Activated CD8-positive, alpha-beta memory T cell treated with anti-CD3 and anti-CD28 coated beads, Interleukin-2, amount 50 U/mL, for 1 hour (primary cell): ENCODE data around the gene TUNAR.

Experiments
- DNase-seq: peaks from one replicate; pipeline ENCODE4 v3.0.0-alpha.2; 2020; ENCODE audit errors: extremely low read depth

TUNAR gene

DNA sequence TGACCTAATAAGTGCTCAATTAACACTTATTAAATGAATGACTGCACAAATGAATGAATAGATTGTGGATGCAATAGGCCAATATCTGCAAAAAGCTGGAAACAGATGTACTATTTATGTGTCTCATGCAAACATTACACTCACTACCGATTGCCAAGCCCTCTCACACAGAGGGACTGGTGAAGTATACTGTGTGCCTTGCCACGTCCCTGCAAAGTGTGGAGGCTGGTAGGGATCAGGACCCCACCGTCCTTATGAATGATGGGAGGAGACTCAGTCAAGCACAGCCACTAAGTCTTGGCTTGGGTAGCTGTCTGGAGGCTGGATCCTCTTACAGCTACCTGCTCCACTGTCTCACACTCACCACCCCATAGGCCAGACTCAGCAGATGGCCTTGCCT, 3.9 kb upstream of the TUNAR start:
- DNase-seq = no peak

DNA sequence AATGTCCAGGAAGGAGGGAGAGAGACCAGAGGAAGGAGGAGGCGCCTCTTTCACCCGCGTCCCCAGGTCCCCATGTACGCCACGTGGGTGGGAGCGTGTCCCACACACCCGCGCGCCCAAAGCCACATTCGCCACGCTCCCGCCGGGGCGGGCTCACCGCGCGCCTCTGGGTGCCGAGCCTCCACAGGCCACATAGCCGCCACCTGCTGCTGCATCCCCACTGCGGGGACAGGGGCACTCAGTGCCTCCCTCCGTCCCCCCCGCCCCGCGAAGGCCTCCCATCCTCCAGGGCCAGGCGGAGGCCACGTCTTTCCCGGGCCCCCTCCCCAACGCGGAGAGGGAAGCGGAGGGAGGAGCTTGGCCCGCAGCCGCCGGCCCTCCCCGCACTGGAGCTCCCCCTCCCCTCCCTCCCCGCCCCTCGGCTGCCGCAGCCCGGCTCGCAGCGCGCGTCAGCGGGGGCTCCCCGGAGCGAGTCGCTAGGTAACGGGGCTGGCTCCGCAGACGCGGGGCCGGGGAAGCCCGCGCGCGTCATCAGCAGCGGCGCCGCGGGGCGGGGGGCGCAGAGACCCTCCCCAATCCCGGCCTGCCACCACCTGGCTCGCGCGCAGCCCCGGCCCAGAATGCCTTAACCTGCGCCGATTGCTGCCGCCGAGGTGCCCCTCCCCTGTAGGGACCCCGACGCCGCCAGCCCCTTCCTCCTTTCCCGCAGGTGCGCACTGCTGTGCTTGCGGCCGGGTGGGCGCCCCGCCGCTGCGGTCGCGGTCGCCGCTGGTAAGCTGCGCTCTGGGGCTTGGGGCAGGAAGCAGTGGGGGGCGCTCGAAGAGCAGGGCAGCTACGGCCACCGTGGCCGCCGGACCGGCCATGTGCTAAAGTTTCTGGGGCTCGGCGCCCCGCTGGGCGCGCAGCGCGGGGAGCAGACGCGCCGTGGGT, 536 bp upstream of the TUNAR start:
- DNase-seq = no peak

DNA sequence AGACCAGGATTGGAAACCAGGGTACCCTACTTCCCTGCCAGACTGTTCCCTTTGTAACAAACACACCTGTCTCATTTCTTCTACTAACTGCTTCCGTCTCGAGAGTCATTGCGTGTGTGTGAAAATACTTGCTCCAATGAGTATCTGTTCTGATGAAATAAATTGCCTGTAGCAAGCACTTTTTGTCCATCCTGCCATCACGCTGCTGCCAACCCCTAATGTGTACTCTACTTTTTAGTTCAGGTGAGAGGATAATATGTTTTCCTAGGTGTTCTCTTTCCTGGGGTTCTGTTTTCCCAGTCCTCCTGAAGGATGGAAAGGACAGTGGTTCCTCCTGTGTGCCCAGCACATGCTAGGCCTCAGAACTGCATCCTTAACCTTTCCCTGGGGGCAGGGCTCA, 1.0 kb downstream of the TUNAR start:
- DNase-seq = no peak

DNA sequence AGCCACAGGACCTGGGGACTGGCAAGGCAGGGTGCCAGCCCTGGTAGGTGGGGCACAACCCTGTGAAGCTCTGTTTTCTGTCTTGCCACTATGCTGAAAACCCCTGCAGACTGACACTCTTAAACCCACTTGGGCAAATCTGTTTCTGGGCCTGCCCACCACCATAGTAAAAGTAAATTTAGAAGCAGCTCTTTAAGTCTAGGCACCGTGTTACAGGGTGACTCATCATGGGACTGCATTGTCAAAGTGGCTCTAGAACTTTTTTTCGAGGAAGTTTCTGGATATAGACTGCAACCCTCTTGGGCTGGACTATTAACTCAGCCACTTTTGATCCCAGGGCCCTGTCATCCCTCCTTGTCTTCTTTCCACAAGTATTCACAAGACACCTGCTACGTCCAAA, 7.7 kb downstream of the TUNAR start:
- no peak for DNase-seq

DNA sequence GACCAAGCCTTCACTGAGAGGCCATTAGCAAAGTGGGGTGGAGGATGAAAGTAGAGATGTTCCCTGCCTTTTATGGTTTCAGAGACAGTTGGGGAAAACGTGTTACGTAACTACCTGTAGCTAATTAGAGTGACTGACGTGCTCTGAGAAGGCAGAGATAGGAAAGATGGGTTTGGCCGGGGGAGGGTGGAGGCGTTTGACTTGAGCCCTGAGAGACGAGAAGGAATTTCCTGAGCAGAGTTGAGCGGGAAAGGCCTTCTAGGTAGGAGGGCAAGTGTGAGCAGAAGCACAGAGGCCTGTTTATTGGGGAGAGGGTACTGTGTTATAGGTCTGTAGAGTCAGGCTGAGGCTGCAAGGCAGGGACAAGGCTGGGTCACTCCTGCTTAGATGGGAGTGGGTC, 8.6 kb downstream of the TUNAR start:
- no peak for DNase-seq

DNA sequence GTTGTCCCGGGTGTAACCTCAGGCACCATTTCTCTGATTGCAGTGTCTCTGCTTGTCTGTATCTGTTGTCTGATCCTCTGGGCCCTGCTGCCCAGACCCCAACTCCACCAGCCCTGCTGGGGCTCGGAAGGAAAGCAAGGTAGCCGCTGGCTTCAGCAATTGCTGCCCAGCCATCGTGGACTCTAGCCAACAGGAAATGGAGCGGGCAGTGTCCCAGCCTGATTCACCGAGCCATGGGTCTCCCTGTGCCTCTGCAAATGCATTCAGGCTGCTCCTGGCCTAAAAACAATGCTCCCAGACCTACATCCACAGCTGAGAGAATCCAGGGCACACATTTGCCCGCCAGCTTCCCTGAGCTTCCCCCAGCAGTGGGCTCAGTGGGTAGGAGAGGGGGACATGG, 9.2 kb downstream of the TUNAR start:
- no peak for DNase-seq

DNA sequence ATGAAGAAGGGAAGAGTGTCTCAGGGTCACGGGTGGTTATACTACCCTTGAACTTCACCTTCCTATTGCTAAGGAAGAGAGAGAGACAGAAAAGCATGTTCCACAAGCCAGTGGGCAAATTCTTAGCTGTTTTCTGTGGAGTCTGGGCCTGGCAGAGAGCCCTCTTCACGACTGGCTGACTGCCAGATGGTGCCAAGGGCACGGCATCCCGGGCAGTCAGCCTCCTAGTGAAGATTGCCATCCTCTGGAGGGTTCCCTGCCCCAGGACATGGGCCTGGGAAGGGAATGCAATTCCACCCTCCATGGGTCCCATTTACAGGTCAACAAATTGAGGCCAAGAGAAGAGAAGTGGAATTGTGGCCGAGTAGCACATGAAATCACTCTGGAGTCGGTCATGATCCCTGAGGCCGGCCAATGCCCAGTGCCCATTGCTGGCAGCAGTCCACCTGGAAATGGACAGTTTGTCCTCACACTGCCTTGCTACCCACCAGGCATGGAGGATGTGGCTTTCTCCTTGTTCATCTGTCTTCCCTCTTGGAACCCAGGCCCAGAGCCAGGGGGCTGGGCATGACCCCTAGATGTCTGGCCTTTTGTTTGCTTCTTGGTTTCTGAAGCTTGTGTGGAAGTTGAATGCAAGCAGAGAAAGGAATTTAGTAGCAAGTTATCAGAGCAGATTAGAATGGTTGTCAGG, 9.9 kb downstream of the TUNAR start:
- DNase-seq = no peak

DNA sequence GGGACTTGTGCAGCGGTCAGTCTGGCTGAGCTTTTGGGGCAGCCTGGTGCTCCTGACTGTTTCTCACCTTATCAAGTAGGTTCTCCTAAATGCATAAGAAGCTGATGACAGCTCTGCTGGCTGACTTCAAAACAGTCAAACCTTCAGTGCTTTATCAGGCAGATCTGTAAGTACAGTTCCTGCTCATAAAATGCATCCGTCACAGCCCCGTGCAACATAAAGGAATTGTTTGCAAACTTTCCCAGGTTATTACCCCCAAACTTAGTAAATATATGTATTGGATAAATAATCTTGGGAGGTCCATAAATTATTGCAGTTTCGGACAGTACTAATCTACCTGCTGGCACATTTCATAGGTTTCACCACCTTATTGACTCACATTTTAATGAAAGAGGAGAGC, 10.7 kb downstream of the TUNAR start:
- no peak for DNase-seq

DNA sequence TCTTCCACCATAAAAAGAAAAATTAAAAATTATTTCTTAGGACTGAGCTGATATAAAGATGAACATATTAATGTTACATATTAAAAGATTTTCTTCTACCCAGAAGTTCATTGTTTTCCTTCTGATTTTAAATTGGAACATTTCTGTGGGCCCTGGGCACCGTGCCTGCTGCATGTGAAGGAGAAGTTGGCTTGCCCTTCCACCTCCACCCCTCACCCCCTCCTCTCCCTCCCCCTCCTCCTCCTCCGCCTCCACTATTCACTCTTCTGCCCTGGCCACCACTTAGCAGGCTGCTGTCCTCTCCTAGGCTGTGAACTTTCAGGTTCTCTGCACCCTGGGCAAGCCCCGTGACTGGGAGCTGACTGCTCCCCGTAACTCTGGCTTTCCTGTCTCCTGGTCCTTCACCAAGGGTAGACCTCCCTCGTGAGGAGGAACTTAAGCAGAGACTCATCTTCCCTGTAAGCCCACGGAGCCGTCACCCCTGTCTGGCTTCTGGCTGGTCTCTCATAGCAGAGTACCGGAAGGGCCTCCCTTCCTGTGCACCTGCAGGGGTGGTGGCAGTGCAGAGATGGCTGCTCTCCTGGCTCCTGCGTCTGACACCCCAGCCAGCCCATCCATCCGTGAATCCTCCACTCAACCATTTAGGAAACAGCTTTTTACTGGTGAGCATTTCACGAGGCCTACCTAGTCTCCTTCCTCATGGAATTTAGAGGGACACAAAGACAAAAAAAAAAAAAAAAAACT, 12.8 kb downstream of the TUNAR start:
- no peak for DNase-seq

DNA sequence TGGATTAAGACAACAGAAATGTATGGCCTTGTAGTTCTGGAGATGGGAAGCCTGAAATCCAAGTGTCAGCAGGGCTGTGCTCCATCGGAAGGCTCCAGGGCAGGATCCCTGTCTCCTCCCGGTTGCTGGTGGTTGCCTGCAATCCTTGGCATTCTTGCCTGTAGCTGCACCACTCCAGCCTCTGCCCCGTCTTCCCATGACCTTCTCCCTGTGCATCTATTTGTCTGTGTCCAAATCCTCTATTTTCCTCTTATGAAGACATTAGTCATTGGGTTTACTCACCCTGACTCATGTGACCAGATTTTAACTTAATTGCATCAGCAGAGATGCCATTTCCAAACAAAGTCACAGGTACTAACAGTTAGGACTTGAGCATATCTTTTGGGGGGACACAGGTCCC, 15.1 kb downstream of the TUNAR start:
- DNase-seq = no peak

DNA sequence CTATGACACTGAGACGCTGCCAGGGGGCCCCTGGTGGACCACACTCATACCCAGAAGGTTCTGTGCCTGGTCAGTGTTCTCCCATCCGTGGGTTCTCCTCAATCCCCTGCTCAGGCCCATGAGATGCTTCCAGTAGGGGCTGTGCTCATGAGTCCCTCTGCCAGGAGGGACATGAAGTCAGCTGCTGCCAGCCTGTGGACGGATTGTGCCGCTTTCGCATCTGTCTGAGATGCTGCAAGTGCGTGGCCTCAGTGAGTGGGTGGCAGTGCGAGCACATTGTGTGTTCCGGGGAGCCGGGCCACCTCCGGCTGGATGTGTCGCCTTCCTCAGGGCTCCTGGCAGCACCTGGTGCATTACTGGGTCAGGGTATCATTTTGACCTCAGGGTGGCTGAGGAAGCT, 15.5 kb downstream of the TUNAR start:
- no peak for DNase-seq

DNA sequence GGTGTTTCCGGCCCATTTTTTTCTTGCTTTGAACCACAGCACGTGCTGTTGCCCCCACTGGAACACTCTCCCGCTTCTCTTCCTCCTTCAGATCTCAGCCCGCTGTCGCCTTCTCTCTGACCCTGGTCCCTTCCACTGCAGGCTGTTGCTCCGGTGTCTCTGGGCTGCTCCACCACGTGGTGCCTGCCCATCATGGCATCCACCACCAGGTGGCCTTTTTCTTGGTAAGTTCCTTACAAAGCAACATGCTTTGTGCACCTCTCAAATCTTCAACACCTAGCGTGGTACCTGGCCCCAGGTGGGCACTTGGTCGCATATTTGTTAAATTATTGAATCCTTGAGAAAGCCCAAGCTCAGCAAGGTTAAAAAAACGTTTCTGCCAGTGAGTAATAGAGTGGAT, 19.1 kb downstream of the TUNAR start:
- DNase-seq = no peak

DNA sequence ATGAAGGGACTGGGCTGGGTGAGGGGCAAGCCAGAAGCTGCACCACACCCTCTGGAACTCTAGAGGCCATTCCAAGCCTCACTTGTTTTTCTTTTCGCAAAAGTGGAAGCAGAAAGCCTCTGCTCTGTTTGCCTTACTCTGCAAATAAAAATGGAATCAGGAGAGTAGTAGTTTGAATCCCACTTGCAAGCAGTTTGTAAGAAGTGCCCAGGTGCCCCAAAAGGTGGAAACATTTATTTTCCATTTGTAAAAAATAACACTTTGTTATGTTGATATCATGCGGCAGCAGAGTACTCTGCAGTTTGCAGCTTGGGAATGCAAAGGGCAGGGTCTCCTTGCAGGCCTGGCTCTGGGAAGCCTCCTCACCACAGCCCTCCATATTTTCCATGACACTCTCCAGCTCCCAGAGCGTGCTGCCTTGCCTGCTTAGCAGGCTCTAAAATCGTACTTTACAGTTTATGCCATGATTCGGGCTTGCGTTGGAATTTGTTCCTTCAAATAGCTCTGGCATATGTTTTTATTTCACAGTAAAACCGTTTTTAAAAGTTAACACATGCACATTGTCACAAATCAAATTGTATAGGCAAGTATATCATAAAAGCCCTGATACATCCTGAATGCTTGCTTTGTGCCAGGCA, 20.0 kb downstream of the TUNAR start:
- no peak for DNase-seq

DNA sequence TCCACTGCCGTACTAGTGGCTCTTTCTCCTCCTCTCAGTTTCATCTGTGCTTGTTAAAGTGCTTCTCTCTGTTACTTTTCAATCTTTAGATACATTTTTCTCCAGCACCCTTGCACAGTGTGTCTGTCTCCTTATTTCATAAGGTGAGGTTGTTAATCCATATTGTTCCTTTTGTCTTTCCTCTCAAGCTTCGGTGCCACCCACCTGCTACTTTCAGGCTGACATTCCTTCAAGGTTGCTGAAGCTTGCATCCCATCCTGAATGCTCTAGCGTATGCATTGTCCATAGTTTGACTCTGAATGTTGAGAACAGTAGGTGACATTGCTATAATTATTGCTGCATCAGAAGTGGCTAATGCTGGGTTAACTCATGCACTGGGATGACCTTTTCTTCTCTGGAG, 20.6 kb downstream of the TUNAR start:
- no peak for DNase-seq

DNA sequence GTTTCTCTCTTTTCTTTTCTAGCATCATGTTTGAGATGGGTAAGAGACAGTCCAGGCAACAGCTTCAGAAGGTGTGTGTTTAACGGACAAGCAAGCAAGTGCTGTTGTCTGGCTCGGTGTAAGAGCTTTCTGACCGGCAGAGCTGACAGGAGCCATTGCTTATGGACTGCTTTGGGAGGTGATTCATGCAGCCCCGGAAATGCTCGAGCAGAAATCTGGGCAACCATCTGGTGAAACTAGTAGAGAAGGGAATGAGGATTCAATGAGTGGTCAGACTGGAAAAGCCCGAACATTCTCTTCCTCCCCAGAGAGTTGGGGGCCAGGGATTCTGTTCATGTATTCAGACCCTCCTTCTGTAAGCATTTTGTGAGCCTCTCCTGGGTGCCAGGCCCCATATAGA, 24.4 kb downstream of the TUNAR start:
- DNase-seq = no peak

DNA sequence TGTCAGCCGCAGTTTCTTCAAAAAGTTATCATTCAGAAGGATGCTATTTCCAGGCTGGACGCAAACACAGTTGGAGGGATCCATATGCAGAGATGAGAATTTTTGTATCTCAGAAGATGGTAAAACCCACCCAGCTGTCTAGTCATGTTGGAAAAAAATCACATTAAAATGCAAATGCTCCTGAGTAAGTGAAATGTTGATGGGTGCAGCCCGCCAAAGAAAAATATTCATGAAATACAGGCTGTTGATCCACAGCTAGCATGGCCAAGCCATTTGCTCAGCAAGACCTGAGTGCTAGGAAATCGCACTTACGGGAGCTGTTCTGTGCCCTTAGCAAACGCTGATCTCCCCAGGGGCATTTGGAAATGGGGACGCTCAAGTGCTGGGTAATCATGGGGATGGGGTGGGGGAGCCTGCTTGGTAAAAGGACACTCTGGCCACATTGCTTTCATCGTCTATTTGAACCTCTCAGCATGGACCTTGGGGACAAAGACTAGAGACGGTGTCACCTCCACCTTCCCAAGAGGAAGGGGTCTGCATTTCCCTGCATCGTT, 25.7 kb downstream of the TUNAR start:
- no peak for DNase-seq

DNA sequence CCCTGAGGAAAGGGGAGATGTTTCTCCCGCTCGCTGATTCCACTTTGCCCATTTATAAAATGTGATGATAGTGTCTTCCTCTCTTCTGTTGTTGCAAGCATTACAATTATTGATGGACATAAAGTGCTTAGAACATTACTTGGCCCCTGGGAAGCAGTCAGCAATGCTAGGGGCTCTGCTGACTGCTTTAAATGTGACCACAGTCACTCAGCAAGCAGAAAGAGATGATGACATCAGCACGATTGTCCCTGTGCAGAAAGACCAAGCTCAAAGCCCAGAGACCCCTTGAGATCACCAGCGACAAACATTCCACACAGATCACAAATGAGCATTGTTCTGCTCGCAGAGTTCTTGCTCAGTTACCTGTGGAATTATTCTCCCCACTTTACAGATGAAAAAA, 26.5 kb downstream of the TUNAR start:
- DNase-seq = no peak

DNA sequence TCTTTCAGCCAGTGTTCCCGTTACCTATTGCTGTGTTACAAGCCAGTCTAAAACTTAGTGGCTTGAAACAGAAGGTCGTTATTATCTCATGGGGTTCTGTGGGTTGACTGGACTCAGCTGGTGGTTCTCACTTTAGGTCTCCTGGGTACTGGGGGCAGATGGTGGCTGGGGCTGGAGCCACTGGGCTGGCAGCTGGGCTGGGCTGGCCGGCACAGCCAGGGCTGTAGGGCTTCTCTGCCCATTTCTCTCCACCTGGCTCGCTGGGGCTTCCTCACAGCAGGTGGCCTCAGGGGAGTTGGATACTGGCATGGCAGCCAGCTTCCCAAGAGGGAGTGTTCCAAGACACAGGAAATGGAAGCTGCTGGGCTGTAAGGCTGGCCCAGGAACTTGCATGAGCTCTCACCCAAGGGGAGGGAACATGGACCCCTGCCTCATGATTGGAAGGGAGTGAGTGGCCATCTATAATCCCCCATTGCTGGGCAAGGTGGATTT, 27.0 kb downstream of the TUNAR start:
- DNase-seq = no peak

DNA sequence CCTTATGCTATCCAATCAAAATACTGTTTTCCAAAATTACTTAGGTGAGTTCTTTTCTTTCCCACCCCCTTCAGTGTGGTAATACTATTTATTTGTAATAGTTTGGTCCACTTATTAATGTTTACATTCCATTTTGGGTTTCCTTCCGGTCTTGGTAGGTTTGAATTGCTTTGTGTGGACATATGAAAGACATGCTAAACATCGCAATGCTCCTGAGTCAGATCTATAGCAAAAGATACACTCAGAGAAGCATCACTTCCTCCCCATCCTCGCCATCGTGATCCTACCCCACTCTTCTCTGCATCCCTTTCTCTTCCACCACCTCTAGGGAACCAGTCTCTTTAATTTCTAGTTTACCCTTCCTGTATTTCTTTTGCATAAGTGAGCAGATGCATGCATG, 30.0 kb downstream of the TUNAR start:
- no peak for DNase-seq

DNA sequence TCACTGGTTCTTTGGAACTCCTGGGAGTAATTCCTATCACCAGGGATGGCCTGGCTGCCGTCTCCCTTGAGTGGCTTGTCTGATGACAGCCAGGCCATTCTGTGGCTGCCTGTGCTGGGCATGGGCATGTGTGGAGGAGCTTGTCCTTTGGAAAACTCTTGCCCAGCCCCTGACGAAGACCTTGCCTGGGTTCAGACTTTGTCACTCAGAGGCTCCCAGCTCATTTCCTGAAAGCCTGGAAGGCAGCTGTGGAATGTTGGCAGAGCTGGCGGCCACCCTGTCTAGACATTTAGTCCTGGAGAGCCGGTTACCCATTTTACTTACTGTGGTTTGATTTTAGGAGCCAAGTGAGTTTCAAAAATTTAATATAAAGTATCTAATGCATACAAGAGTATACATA, 34.0 kb downstream of the TUNAR start:
- DNase-seq = no peak

DNA sequence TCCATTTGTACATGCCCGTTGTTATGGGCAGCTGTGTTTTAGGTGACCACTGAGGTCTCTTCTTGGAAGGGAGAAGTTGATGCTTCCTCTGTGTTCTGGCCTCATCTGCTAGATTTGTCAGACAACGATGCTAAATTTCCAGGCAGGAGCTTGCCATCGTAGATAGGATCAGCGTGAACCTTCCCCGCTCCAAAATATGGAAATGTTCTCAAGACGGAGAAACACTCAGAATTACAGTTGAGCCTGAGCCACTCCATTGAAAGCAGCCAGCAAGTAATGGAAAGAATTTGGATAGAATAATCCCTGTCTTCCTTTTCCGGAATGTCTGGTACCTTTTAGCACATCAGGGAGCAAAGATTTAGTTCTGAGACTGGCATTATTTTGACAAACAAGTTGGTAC, 34.8 kb downstream of the TUNAR start:
- no peak for DNase-seq

DNA sequence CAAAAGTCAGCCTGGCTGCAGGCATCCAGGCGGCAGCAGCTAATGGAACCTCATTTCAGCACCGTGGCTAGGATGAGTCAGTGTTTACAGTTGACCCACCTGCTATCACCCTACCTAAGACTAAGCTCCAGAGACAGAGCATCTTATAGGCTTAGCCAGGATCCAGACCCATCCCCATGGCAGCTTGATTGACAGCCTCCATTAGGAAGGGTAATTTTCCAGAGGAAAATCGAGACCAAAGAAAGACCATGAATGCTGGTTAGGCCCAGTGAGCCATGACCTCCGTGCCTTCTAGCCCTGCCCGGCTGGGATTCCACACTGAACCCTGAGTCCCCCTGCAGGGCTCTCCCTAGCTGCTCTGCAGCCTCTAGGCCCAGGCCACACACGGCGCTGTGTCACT, 38.7 kb downstream of the TUNAR start:
- DNase-seq = no peak
